ENCODE results near the gene TMEM181.
"Not testable (repeated sequence)": the region's sequence is repeated elsewhere in the genome, so short reads cannot be mapped to it uniquely, and the experiment has no call there.

The TMEM181 gene

GRCh38 chr6:158663625-158664165, 103.8 kb downstream of the TMEM181 start:
- FAIRE-seq, result no peak

GRCh38 chr6:158665332-158665731, 105.4 kb downstream of the TMEM181 start:
- no peak for FAIRE-seq

GRCh38 chr6:158666628-158667359, 106.9 kb downstream of the TMEM181 start:
- FAIRE-seq, result no peak

- no peak for FAIRE-seq
Measured at GRCh38 chr6:158667360-158667981, 107.6 kb downstream of the TMEM181 start.

- no peak for FAIRE-seq
Measured at GRCh38 chr6:158668707-158669103, 108.8 kb downstream of the TMEM181 start.

- no peak for FAIRE-seq
Measured at GRCh38 chr6:158669145-158670035, 109.5 kb downstream of the TMEM181 start.

GRCh38 chr6:158672119-158672518, 112.2 kb downstream of the TMEM181 start:
- FAIRE-seq, result not testable (repeated sequence)

- FAIRE-seq, result no peak
Measured at GRCh38 chr6:158672726-158673125, 112.8 kb downstream of the TMEM181 start.

- FAIRE-seq, result no peak
Measured at GRCh38 chr6:158674342-158675131, 114.6 kb downstream of the TMEM181 start.

- not testable (repeated sequence) for FAIRE-seq
Measured at GRCh38 chr6:158677094-158677493, 117.2 kb downstream of the TMEM181 start.

GRCh38 chr6:158677906-158678578, 118.2 kb downstream of the TMEM181 start:
- FAIRE-seq, result no peak

- FAIRE-seq, result no peak
Measured at GRCh38 chr6:158680015-158680414, 120.1 kb downstream of the TMEM181 start.

- no peak for FAIRE-seq
Measured at GRCh38 chr6:158680481-158680880, 120.6 kb downstream of the TMEM181 start.

- FAIRE-seq, result no peak
Measured at GRCh38 chr6:158684311-158684710, 124.4 kb downstream of the TMEM181 start.

- no peak for FAIRE-seq
Measured at GRCh38 chr6:158684745-158685324, 124.9 kb downstream of the TMEM181 start.
